ENCODE data around the gene HSD17B14. TPM values are rescaled to one million over a fixed set of nuclear protein-coding genes. Genes with fewer than 3 reads are reported as not detected.

The HSD17B14 gene
- total and polyA plus RNA-seq, 9 of the 15 experiments (the other 6 are each of a cell fraction or from before 2014, with no cell fraction given), result 0.16 TPM; not detected in 8

- no peak for TF ChIP-seq HNRNPH1 (optimal IDR thresholded peaks at IDR 0.05; ENCODE audit: low read depth, low read length)
- no peak for TF ChIP-seq CREM (IDR thresholded peaks at IDR 0.05; ENCODE audit: low read depth)
- no peak for TF ChIP-seq XRCC3 (IDR thresholded peaks at IDR 0.05)
- TF ChIP-seq MIER1 (IDR thresholded peaks at IDR 0.05; ENCODE audit: low read depth), result no peak
- no peak for TF ChIP-seq PRMT5 (CRISPR knock-in tag; IDR thresholded peaks at IDR 0.05)
- no peak for TF ChIP-seq UBTF (IDR thresholded peaks at IDR 0.05; ENCODE audit: borderline replicate concordance in 1 of 2, low read depth in 2 of 2, low read length in 2 of 2)
- no peak for TF ChIP-seq ATF4 (CRISPR knock-in tag; IDR thresholded peaks at IDR 0.05)
- no peak for TF ChIP-seq HDAC1 (IDR thresholded peaks at IDR 0.05)
- TF ChIP-seq ARID3B (CRISPR knock-in tag; IDR thresholded peaks at IDR 0.05; ENCODE audit: borderline replicate concordance), result no peak
- no peak for TF ChIP-seq ZNF318 (IDR thresholded peaks at IDR 0.05; ENCODE audit: borderline replicate concordance in 1 of 2, low read depth in 1 of 2)
- no peak for TF ChIP-seq ZNF354B (CRISPR knock-in tag; IDR thresholded peaks at IDR 0.05)
- no peak for TF ChIP-seq CBFB (CRISPR knock-in tag; IDR thresholded peaks at IDR 0.05)
- TF ChIP-seq ZNF511 (CRISPR knock-in tag; IDR thresholded peaks at IDR 0.05), result no peak
- TF ChIP-seq ZNF146 (CRISPR knock-in tag; IDR thresholded peaks at IDR 0.05; ENCODE audit: unreplicated experiment), result no peak
Observed at GRCh38 chr19:48784527-48784926, 51.8 kb downstream of the HSD17B14 start (continued).

All from K562 (cell line).